OCI-LY1 (cell line): Measurements from ENCODE around the gene MTFMT.
"Not testable (repeated sequence)": the region's sequence is repeated elsewhere in the genome, so short reads cannot be mapped to it uniquely, and the experiment has no call there.

Experiments
- CTCF ChIP-seq: fragments of 200-600 bp; sonication (generic), shearing (Covaris generic); IDR thresholded peaks from 2 replicates; pipeline ENCODE4 v1.5.1; 2017; ENCODE audit warnings: mild to moderate bottlenecking, antibody characterized with exemption, low read length, moderate library complexity, mixed read lengths
- EZH2 ChIP-seq: fragments of 200-600 bp; sonication (generic), shearing (Covaris generic); IDR thresholded peaks from 2 replicates; pipeline ENCODE4 v1.8.0; 2017; ENCODE audit warnings: borderline replicate concordance, mixed run types, mild to moderate bottlenecking, antibody characterized with exemption, low read length, moderate library complexity, mixed read lengths

DNA sequence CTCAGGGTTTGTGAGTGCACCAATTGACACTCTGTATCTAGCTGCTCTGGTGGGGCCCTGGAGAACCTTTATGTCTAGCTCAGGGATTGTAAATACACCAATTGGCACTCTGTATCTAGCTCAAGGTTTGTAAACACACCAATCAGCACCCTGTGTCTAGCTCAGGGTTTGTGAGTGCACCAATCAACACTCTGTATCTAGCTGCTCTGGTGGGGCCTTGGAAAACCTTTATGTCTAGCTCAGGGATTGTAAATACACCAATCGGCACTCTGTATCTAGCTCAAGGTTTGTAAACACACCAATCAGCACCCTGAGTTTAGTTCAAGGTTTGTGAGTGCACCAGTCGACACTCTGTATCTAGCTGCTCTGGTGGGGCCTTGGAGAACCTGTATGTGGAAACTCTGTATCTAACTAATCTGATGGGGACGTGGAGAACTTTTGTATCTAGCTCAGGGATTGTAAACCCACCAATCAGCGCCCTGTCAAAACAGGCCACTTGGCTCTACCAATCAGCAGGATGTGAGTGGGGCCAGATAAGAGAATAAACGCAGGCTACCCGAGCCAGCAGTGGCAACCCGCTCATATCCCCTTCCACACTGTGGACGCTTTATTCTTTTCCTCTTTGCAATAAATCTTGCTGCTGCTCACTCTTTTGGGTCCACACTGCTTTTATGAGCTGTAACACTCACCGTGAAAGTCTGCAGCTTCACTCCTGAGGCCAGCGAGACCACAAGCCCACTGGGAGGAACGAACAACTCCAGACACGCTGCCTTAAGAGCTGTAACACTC lies 46.4 kb upstream of the MTFMT start:
- TF ChIP-seq CTCF, EZH2: not testable (repeated sequence)
